Hippocampal formation (tissue), 2 donors: ENCODE measurements around the gene GMCL1.
A peak's percentile ranks its signal among the peaks of the same experiment; 100 is the strongest.
"Not testable (repeated sequence)": the region's sequence is repeated elsewhere in the genome, so short reads cannot be mapped to it uniquely, and the experiment has no call there.

ENCODE experiments used
- DNase-seq, 2 donors: peaks; one replicate each; lab custom pipeline; 2025; lab: John Stamatoyannopoulos, UW

GMCL1 gene

GRCh38 chr2:69807821-69808540 is 21.5 kb upstream of the GMCL1 start:
- DNase-seq = no peak

GRCh38 chr2:69810550-69810949 is 18.9 kb upstream of the GMCL1 start:
- DNase-seq = no peak

GRCh38 chr2:69811018-69811417 is 18.4 kb upstream of the GMCL1 start:
- no peak for DNase-seq

- DNase-seq = no peak
Measured at GRCh38 chr2:69811591-69811990, 17.9 kb upstream of the GMCL1 start.

GRCh38 chr2:69815717-69816116 is 13.7 kb upstream of the GMCL1 start:
- no peak for DNase-seq

GRCh38 chr2:69816923-69817542 is 12.4 kb upstream of the GMCL1 start:
- DNase-seq = peak; percentile 56 to 90

- DNase-seq = no peak
Measured at GRCh38 chr2:69817729-69818501, 11.5 kb upstream of the GMCL1 start.

GRCh38 chr2:69827796-69828540 is 1.5 kb upstream of the GMCL1 start:
- DNase-seq = no peak

GRCh38 chr2:69828938-69829255 is 563 bp upstream of the GMCL1 start:
- DNase-seq = no peak

GRCh38 chr2:69830045-69830905 is 815 bp downstream of the GMCL1 start:
- DNase-seq = no peak

- not testable (repeated sequence) for DNase-seq
Measured at GRCh38 chr2:69830906-69831241, 1.4 kb downstream of the GMCL1 start.

- DNase-seq = no peak
Measured at GRCh38 chr2:69831354-69831905, 2.0 kb downstream of the GMCL1 start.

GRCh38 chr2:69833752-69834151 is 4.3 kb downstream of the GMCL1 start:
- DNase-seq = no peak

- no peak for DNase-seq
Measured at GRCh38 chr2:69835666-69836065, 6.2 kb downstream of the GMCL1 start.

GRCh38 chr2:69836316-69836715 is 6.9 kb downstream of the GMCL1 start:
- no peak for DNase-seq

- DNase-seq = no peak
Measured at GRCh38 chr2:69837533-69837932, 8.1 kb downstream of the GMCL1 start.

GRCh38 chr2:69843993-69844392 is 14.5 kb downstream of the GMCL1 start:
- no peak for DNase-seq

GRCh38 chr2:69844560-69844959 is 15.1 kb downstream of the GMCL1 start:
- no peak for DNase-seq

GRCh38 chr2:69846182-69847067 is 17.0 kb downstream of the GMCL1 start:
- no peak for DNase-seq
